Lung (tissue), 12 donors: ENCODE results near the gene EPHB4. TPM values are rescaled to one million over a fixed set of nuclear protein-coding genes. Genes with fewer than 3 reads are reported as not detected.

Source experiments
- ATAC-seq: fragments of 200-7000 bp; cut with Tn5 transposase; one replicate; pipeline ENCODE4 v1.9.1; 2020; ENCODE audit warnings: moderate number of reproducible peaks; ENCODE audit not compliant: insufficient read depth, low FRiP score
- DNase-seq, 3 donors: peaks; one replicate each; pipeline ENCODE4 v3.0.0-alpha.2; 2013 to 2017
- H3K27ac ChIP-seq, 2 donors: one replicate each; pipeline ENCODE4 v1.5.1; 2013; ENCODE audit warnings: mild to moderate bottlenecking in 2 of 2, moderate library complexity in 2 of 2, control low read depth in 1 of 2, inconsistent platforms in 1 of 2, low read depth in 1 of 2, low read length in 1 of 2
- H3K27me3 ChIP-seq, 3 donors: one replicate each; pipeline ENCODE4 v1.5.1; 2013; ENCODE audit warnings: low read length in 2 of 3; ENCODE audit not compliant: control insufficient read depth in 3 of 3, insufficient read depth in 3 of 3
- H3K36me3 ChIP-seq, 4 donors: one replicate each; pipeline ENCODE4 v1.5.1; 2013; ENCODE audit warnings: low read length in 4 of 4, mild to moderate bottlenecking in 1 of 4, moderate library complexity in 1 of 4; ENCODE audit not compliant: control insufficient read depth in 4 of 4, insufficient read depth in 4 of 4
- H3K4me1 ChIP-seq, 5 donors: one replicate each; pipeline ENCODE4 v1.5.1; 2013; ENCODE audit warnings: low read length in 5 of 5, mild to moderate bottlenecking in 2 of 5, moderate library complexity in 1 of 5; ENCODE audit not compliant: control insufficient read depth in 5 of 5, insufficient read depth in 5 of 5
- H3K4me3 ChIP-seq: one replicate; pipeline ENCODE4 v1.5.1; 2013; ENCODE audit warnings: mild to moderate bottlenecking, control low read depth, moderate library complexity
- H3K9ac ChIP-seq, 2 donors: one replicate each; pipeline ENCODE4 v1.5.1; 2013; ENCODE audit warnings: low read length in 2 of 2, control low read depth in 1 of 2; ENCODE audit not compliant: insufficient read depth in 1 of 2
- H3K9me3 ChIP-seq, 4 donors: one replicate each; pipeline ENCODE4 v1.5.1; 2013; ENCODE audit warnings: low read length in 3 of 4, mild to moderate bottlenecking in 1 of 4, moderate library complexity in 1 of 4; ENCODE audit not compliant: control insufficient read depth in 4 of 4, insufficient read depth in 3 of 4
- CTCF ChIP-seq: IDR thresholded peaks from 2 replicates; pipeline ENCODE4 v1.5.1; 2012; ENCODE audit warnings: mild to moderate bottlenecking; ENCODE audit errors: control extremely low read depth, extremely low read depth
- WGBS, 2 donors: extraction: QIAGEN DNeasy Blood & Tissue Kit; methylation state at CpG; one replicate each; pipeline ENCODE4 v1.1.7; 2013; 5-methylcytosine and 5-hydroxymethylcytosine counted together
- polyA plus RNA-seq, 2 donors: library from polyadenylated mRNA; stranded (reverse); fragments of 200-250 nt; gene quantifications; one replicate each; pipeline ENCODE4 v1.2.1, GENCODE V29; 2013
- total RNA-seq, 2 donors: library from RNA; depleted of rRNA in 1 of 2; stranded (reverse); fragments of >200 nt in 1 of 2; gene quantifications; one replicate each; pipeline ENCODE4 v1.2.1, GENCODE V29; 2014 to 2021
- donor health status: control.
- donor health status: control.
- donor health status: Bipolar disorder and iron deficiency.
- donor health status: healthy.
- donor health status: DM: yes; HTN: yes; CAD: no.

The EPHB4 gene
- total and polyA plus RNA-seq, 4 donors, result 21.7 to 64.2 (median 50.4) TPM

- 51 to 68% methylated on average over 7 of the region's 7 CpGs for WGBS, 2 donors
- no peak for TF ChIP-seq CTCF
- H3K9ac ChIP-seq, result no peak overlapping the region
- DNase-seq, result no peak
- no peak overlapping the region for H3K27ac ChIP-seq
- H3K36me3 ChIP-seq, result no peaks in the 10 kb centered on the region
- peaks cover 0 to 9% (median 0%) of the 10 kb centered on the region in 4 donors for H3K9me3 ChIP-seq
- H3K4me3 ChIP-seq, result no peak overlapping the region
- H3K4me1 ChIP-seq, result no peaks in the 10 kb centered on the region
- no peak for ATAC-seq
- no peaks in the 10 kb centered on the region for H3K27me3 ChIP-seq
Observed at GRCh38 chr7:100781255-100781654, 46.1 kb downstream of the EPHB4 start.

GRCh38 chr7:100779359-100779758, 48.0 kb downstream of the EPHB4 start:
- Histone ChIP-seq H3K4me3 (no peak overlapping the region), H3K36me3 (no peaks in the 10 kb centered on the region), H3K4me1 (no peaks in the 10 kb centered on the region), H3K27me3 (no peaks in the 10 kb centered on the region), H3K9ac (no peak overlapping the region), H3K9me3 (peaks cover 0 to 2% (median 0%) of the 10 kb centered on the region in 4 donors), H3K27ac (no peak overlapping the region)
- 65 to 67% methylated on average over 16 to 17 of the region's 17 CpGs for WGBS, 2 donors
- DNase-seq (no peak), ATAC-seq (no peak)
- TF ChIP-seq CTCF, result no peak

GRCh38 chr7:100778061-100778621, 49.2 kb downstream of the EPHB4 start:
- ATAC-seq, result no peak
- Histone ChIP-seq H3K27me3 (no peaks in the 10 kb centered on the region), H3K27ac (no peak overlapping the region), H3K36me3 (no peaks in the 10 kb centered on the region), H3K9ac (no peak overlapping the region), H3K4me1 (no peaks in the 10 kb centered on the region), H3K4me3 (no peak overlapping the region), H3K9me3 (no peaks in the 10 kb centered on the region)
- 75 to 81% methylated on average over 6 of the region's 6 CpGs for WGBS, 2 donors
- DNase-seq, result no peak
- TF ChIP-seq CTCF, result no peak

- H3K27me3 ChIP-seq, result no peaks in the 10 kb centered on the region
- no peak for TF ChIP-seq CTCF
- no peaks in the 10 kb centered on the region for H3K36me3 ChIP-seq
- DNase-seq, result no peak
- ATAC-seq, result no peak
- no peak overlapping the region for H3K9ac ChIP-seq
- no peaks in the 10 kb centered on the region for H3K9me3 ChIP-seq
- H3K27ac ChIP-seq, result no peak overlapping the region
- H3K4me1 ChIP-seq, result no peaks in the 10 kb centered on the region
- H3K4me3 ChIP-seq, result no peak overlapping the region
- WGBS, 2 donors, result 88 to 90% methylated on average over 9 of the region's 9 CpGs
Observed at GRCh38 chr7:100773491-100773890, 53.8 kb downstream of the EPHB4 start.
